Fibroblast of villous mesenchyme (primary cell): ENCODE measurements around the gene BRDT. TPM values are rescaled to one million over a fixed set of nuclear protein-coding genes. Genes with fewer than 3 reads are reported as not detected.
A peak's percentile ranks its signal among the peaks of the same experiment; 100 is the strongest.

ENCODE experiments used
- DNase-seq: peaks from one replicate; pipeline ENCODE4 v3.0.0-alpha.2; 2010; ENCODE audit warnings: low read depth
- H3K4me3 ChIP-seq: 2 replicates; pipeline ENCODE4 v1.5.1; 2011; ENCODE audit warnings: low read depth, mild to moderate bottlenecking, low read length
- CTCF ChIP-seq: IDR thresholded peaks from 2 replicates; pipeline ENCODE4 v1.5.1; 2012; ENCODE audit warnings: low read depth, mild to moderate bottlenecking, low read length; ENCODE audit not compliant: insufficient read depth
- total RNA-seq: library from RNA; depleted of rRNA; stranded (reverse); fragments of >200 nt; gene quantifications from 2 replicates; pipeline ENCODE4 v1.2.3, GENCODE V29; 2012

The BRDT gene
- total RNA-seq, 1 donor, result under 0.01 TPM

DNA sequence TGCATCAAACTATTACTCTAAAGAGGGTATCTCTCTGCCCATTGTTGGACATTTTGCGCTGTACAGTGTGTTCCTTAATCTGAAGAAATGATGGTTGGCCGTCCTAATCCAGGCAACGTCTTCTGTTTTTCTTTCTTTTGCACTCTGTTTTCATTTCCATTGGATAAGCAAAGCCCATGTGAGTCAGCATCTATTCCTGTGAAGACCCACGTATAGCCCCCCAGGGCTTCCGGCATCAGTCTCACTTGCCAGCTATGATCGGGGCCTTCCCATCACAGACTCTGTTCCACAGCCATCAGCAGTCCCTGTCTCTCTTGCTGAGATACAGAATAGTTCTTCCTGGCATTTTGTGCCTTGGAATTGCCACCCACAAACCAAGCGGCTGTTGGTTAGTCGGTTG, 29.2 kb upstream of the BRDT start:
- TF ChIP-seq CTCF, result no peak
- no peak overlapping the region for H3K4me3 ChIP-seq
- DNase-seq, result no peak

GRCh38 chr1:91924146-91924545, 25.1 kb upstream of the BRDT start:
- TF ChIP-seq CTCF, result no peak
- H3K4me3 ChIP-seq, result no peak overlapping the region
- DNase-seq, result peak; percentile 87

DNA sequence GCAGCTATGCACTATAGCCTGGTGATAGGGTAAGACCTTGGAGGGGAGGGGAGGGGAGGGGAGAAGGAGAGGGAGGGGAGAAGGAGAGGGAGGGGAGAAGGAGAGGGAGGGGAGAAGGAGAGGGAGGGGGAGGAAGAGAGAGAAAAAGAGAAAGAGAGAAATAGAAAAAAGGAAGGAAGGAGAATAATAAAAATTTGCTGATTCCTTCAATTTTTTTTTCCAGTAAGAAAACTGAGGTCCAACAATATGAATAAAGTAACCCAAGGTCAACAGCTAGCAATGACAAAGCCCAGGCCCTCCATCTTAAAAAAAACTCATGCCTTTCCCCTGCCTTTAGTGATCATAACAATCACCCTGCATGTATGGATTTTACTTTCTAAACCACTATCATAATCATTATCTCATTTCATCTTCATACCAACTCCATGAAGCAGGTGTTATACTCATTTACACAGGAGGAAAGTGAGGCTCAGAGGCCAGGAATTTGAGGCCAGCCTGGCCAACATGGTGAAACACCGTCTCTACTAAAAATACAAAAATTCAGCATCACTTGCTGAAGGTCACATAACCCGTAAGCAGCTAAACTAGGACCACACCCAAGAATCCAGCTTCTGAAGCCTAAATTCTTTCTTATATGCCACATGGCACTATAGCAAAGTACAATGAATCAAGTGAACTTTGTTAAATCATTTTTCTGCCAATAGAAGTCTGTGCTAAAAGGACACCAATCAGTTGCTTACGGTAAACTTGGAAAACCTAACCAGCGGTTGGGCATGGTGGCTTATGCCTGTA, 23.4 kb upstream of the BRDT start:
- no peak for TF ChIP-seq CTCF
- no peak overlapping the region for H3K4me3 ChIP-seq
- no peak for DNase-seq

GRCh38 chr1:91928026-91928425, 21.2 kb upstream of the BRDT start:
- no peak for TF ChIP-seq CTCF
- DNase-seq, result no peak
- no peak overlapping the region for H3K4me3 ChIP-seq

DNA sequence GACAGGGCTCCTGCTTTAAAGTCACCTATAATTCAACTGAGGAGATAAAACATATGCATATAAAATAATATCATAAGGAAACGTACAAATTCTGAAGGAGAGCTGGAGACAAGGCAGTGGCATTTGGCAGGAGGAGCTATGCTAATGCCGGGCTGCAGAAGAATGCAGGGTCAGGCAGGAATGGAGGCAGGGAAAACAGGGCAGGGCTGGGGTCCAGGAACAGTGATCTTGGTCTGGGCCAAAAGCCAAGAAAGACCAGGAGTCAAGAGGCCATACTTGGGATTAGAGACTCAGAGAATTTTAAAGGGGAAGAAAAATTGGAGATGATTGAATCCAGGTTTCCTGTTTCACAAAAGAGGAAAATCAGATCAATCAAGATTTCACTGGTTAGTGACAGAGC, 20.0 kb upstream of the BRDT start:
- peak; percentile 63 for DNase-seq
- no peak overlapping the region for H3K4me3 ChIP-seq
- TF ChIP-seq CTCF, result no peak

- H3K4me3 ChIP-seq, result no peak overlapping the region
- no peak for TF ChIP-seq CTCF
- DNase-seq, result no peak
Observed at GRCh38 chr1:91937613-91938012, 11.6 kb upstream of the BRDT start.

DNA sequence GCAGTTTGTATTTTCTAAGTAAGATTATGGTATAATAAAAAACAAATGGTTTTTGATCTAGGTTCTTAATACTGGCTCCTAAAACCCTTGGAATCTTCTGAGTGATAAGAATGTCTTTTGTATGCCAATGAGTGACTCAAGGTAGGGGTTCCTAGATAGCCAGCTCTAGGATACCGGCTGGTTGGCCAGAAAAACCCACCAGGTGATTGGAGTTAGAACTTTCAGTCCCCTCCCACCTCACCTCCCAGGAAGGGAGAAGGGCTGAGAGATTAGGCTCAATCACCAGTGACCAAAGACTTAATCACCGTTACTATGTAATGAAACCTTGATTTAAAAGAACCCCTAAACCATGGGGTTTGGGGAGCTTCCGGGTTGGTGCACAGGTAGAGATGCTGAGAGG, 8.7 kb upstream of the BRDT start:
- DNase-seq, result no peak
- TF ChIP-seq CTCF, result no peak
- no peak overlapping the region for H3K4me3 ChIP-seq
